BE2C (cell line): ENCODE measurements around the gene NR2C2.
"Not testable (repeated sequence)": the region's sequence is repeated elsewhere in the genome, so short reads cannot be mapped to it uniquely, and the experiment has no call there.

Experiments
- DNase-seq: peaks from one replicate; pipeline ENCODE4 v3.0.0-alpha.2; 2020
- H3K27me3 ChIP-seq: fragments of 250-450 bp; sonication (Bioruptor Pico); 2 replicates; pipeline ENCODE4 v1.5.1; 2020; ENCODE audit warnings: mild to moderate bottlenecking
- H3K36me3 ChIP-seq: fragments of 250-450 bp; sonication (Bioruptor Pico); 2 replicates; pipeline ENCODE4 v1.5.1; 2020; ENCODE audit warnings: mild to moderate bottlenecking
- H3K4me1 ChIP-seq: fragments of 250-450 bp; sonication (Bioruptor Pico); 2 replicates; pipeline ENCODE4 v1.5.1; 2020
- H3K4me3 ChIP-seq: 2 replicates; pipeline ENCODE4 v1.5.1; 2011; ENCODE audit warnings: low read depth, low read length
- H3K9me3 ChIP-seq: fragments of 250-450 bp; sonication (Bioruptor Pico); 2 replicates; pipeline ENCODE4 v1.5.1; 2020
- CTCF ChIP-seq: IDR thresholded peaks from 2 replicates; pipeline ENCODE4 v1.5.1; 2012; ENCODE audit warnings: mild to moderate bottlenecking, low read depth, low read length

The NR2C2 gene

GRCh38 chr3:14991818-14992612 is 44.6 kb downstream of the NR2C2 start:
- TF ChIP-seq CTCF: no peak
- Histone ChIP-seq H3K4me3 (no peak overlapping the region), H3K27me3 (no peaks in the 10 kb centered on the region), H3K9me3 (no peaks in the 10 kb centered on the region), H3K36me3 (no peaks in the 10 kb centered on the region), H3K4me1 (no peaks in the 10 kb centered on the region; the same call in 1 of the 2 replicates)
- no peak for DNase-seq

GRCh38 chr3:14997941-14998340 is 50.6 kb downstream of the NR2C2 start:
- TF ChIP-seq CTCF: no peak
- no peaks in the 10 kb centered on the region for H3K36me3 ChIP-seq
- no peak for DNase-seq
- H3K27me3 ChIP-seq: no peaks in the 10 kb centered on the region
- no peak overlapping the region for H3K4me3 ChIP-seq
- no peaks in the 10 kb centered on the region for H3K4me1 ChIP-seq
- no peaks in the 10 kb centered on the region for H3K9me3 ChIP-seq

GRCh38 chr3:14999182-14999581 is 51.8 kb downstream of the NR2C2 start:
- not testable (repeated sequence) for H3K4me3 ChIP-seq, DNase-seq, H3K27me3 ChIP-seq, H3K36me3 ChIP-seq, H3K9me3 ChIP-seq, H3K4me1 ChIP-seq

GRCh38 chr3:15007681-15008141 is 60.3 kb downstream of the NR2C2 start:
- no peaks in the 10 kb centered on the region for H3K4me1 ChIP-seq
- no peak overlapping the region for H3K4me3 ChIP-seq
- DNase-seq: no peak
- no peak for TF ChIP-seq CTCF
- no peaks in the 10 kb centered on the region for H3K9me3 ChIP-seq
- no peaks in the 10 kb centered on the region for H3K27me3 ChIP-seq
- H3K36me3 ChIP-seq: no peaks in the 10 kb centered on the region

GRCh38 chr3:15009167-15009566 is 61.8 kb downstream of the NR2C2 start:
- Histone ChIP-seq H3K36me3 (peaks cover 5% of the 10 kb centered on the region; the same call in 1 of the 2 replicates), H3K27me3 (no peaks in the 10 kb centered on the region), H3K4me3 (no peak overlapping the region), H3K4me1 (no peaks in the 10 kb centered on the region), H3K9me3 (no peaks in the 10 kb centered on the region)
- TF ChIP-seq CTCF: no peak
- no peak for DNase-seq

GRCh38 chr3:15010664-15011063 is 63.3 kb downstream of the NR2C2 start:
- Histone ChIP-seq H3K9me3 (no peaks in the 10 kb centered on the region), H3K27me3 (no peaks in the 10 kb centered on the region), H3K4me1 (no peaks in the 10 kb centered on the region), H3K36me3 (peaks cover 8% of the 10 kb centered on the region; the same call in 1 of the 2 replicates), H3K4me3 (no peak overlapping the region)
- DNase-seq: no peak
- no peak for TF ChIP-seq CTCF
